ENCODE measurements around the gene KDM4C.
"Not testable (repeated sequence)": the region's sequence is repeated elsewhere in the genome, so short reads cannot be mapped to it uniquely, and the experiment has no call there.

Gene KDM4C

DNA sequence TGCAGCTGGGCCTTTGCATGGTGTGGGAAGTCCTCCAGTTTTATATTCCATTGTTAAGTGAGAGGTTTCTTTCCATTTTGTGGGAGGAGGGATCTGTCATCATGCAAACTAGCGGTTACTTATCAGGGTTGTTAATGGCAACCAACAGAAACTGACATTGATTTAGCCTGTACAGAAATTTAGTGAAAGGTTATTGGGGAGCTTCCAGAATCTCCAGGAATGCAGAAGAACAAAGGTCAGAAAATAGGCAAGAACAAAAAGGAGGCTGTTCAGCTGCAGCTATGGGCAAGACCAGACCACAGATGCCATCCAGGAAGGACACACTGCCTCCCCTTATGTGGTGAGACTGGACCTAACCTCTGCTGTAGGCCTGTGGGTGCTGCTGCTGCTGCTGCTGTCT, 395.8 kb downstream of the KDM4C start:
- in situ Hi-C loops (cut with MboI; ENCODE audit: low sequenced_read_pairs), result no loop called here

- in situ Hi-C loops (cut with MboI; ENCODE audit: low sequenced_read_pairs), result no loop called here
Observed at GRCh38 chr9:7154003-7154619, 396.3 kb downstream of the KDM4C start.

DNA sequence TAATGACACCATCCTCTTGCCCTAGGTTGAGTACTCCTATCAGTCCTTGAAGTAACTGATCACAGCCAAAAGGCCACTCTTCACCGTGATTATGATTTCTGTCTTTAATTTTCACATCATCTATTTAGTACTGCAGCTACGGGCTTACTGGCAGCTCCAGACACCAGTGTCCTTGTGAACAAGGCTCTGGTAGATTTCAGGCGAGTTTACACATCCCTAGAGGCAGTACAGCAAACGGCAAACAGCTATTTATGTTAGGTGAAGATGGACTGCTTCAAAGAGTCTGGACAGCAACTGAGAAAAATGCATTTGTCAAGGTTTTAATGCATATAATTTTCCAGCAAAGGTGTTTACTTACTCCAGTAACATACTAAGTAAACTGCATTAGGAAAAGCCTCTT, 396.9 kb downstream of the KDM4C start:
- in situ Hi-C loops (cut with MboI; ENCODE audit: low sequenced_read_pairs), result no loop called here

- in situ Hi-C loops (cut with MboI; ENCODE audit: low sequenced_read_pairs), result no loop called here
Observed at GRCh38 chr9:7161469-7161868, 403.7 kb downstream of the KDM4C start.

GRCh38 chr9:7163932-7164331, 406.2 kb downstream of the KDM4C start:
- in situ Hi-C loops (cut with MboI; ENCODE audit: low sequenced_read_pairs), result no loop called here

DNA sequence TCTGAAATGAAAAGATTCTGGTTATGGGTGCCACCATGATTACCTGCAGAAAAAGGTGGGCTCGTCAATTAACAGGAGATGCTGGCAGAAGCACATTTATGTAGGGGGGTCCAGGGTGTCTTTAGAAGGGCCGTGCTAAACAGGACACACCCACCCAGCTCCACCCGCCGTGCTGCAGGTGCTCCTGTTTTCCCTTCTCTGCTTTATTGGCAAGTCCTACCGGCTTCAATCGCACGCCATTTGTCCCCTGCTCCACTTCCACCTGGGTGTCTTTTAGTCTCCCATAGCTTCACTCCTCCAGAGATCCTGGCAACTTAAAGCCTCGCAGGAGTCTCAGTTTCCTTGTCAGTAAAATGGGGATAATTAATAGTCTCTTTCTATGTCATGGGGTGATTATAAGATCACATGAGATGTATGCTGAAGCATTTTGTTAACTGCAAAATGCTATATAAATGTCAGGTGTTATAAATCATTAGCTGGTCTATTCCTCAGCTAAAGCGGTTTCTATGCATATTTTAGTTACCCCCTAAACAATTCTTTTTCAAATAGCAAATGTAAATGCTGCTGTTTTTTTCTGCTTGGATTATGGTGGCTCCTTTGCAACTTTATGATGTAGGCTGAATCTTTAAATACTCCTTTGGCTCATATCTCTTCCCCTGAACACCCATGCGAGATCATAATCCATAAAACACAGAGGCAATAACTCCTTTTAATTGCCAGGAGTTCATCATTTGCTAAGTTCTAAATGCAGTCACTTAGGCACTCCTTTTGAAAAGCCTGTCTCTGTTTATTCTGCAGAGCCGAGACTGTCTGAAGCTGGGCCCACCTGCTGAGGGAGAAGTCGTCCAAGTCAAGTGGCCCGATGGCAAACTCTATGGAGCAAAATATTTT, 406.9 kb downstream of the KDM4C start:
- in situ Hi-C loops (cut with MboI; ENCODE audit: low sequenced_read_pairs), result no loop called here

DNA sequence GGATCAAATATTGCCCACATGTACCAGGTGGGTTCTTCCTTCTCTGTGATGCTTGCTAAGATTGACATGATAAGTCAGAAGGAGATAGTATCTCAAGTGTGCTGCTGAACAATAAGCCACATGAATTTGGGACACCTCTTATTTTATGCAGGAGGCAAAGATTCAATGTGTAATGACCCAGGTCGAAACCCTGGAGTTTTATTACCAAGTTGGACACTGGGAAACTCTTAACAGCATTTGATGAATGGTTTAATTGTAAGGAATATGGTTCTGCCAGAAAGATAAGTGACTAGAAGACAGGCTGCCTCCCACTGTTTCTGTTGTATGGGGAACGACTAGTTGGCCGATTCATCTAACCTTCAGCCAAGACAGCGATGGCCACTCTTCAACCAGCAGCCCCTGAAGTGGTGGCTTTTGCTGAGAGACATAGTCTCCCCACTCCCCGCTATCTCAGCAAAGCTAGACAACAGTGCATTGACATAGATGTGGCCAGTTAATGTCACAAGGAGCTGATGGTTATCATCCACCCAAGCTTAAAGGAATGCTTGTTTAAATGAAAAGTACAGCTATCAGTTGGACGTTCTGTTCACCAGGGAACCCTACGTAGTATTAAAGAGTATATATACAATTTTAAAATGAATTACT, 407.7 kb downstream of the KDM4C start:
- in situ Hi-C loops (cut with MboI; ENCODE audit: low sequenced_read_pairs), result no loop called here

GRCh38 chr9:7166074-7166473, 408.3 kb downstream of the KDM4C start:
- in situ Hi-C loops (cut with MboI; ENCODE audit: low sequenced_read_pairs), result no loop called here

DNA sequence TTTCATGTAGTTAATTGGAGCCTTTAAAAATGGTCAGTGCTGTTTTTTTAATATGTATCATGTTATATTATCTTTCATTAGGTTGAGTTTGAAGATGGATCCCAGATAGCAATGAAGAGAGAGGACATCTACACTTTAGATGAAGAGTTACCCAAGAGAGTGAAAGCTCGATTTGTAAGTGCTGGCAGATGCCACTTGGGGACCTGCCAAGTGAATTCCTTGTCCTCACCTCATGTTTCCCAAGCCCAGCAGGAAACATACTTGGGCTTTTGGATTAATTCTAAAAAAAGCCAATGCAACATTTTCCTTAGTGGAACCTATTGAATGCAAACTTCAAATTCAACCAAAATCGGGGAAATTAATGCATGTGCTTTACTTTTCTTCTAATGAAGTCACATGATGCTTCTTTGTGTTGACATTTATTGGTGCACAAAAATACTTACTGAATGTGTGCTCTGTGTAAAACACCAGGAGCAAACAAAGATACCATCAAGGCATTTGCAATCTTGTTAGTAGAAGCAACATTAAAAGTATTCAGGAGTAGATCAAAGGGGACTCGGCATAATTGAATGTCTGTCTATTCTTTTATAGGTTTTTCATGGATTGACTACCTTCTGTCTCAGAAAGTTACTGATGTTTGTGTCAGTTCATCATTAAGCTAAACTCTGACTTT, 412.1 kb downstream of the KDM4C start:
- in situ Hi-C loops (cut with MboI; ENCODE audit: low sequenced_read_pairs), result no loop called here

GRCh38 chr9:7171396-7172153, 413.8 kb downstream of the KDM4C start:
- in situ Hi-C loops (cut with MboI; ENCODE audit: low sequenced_read_pairs), result no loop called here

- in situ Hi-C loops (cut with MboI; ENCODE audit: low sequenced_read_pairs), result no loop called here
Observed at GRCh38 chr9:7172154-7173115, 414.7 kb downstream of the KDM4C start.

DNA sequence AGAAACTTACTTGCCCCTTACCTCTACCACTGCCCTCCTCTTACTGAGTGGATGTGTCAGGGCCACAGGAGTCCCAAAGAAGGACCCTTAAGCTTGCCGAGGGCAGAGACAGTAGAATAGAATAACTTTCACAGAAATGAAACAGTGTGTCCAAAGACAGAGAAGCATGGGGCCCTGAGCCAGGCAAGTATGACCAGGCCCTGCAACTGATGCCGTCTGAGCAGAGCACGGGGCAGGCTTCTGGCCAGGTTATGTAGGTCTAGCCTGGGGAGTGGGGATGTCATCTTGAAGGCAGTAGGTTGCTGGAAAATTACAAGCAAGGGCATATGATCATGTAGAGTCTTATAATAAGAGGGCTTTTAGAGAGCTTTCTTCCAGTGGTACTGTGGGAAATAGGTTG, 415.4 kb downstream of the KDM4C start:
- in situ Hi-C loops (cut with MboI; ENCODE audit: low sequenced_read_pairs), result no loop called here

DNA sequence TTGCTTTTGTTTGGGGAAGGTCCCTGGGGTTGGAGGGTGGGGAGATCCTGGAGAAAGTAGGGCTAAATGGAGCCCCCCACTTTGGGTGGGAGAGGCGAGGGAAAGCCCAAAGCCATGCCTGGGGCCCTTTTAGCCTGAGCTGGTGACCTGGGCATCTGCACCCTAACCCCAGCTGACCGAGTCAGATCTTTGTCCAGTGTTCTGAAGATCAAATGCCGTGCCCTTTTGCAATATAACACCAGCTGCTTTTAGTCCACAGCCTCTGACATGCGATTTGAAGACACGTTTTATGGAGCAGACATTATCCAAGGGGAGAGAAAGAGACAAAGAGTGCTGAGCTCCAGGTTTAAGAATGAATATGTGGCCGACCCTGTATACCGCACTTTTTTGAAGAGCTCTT, 416.5 kb downstream of the KDM4C start:
- in situ Hi-C loops (cut with MboI; ENCODE audit: low sequenced_read_pairs), result no loop called here

DNA sequence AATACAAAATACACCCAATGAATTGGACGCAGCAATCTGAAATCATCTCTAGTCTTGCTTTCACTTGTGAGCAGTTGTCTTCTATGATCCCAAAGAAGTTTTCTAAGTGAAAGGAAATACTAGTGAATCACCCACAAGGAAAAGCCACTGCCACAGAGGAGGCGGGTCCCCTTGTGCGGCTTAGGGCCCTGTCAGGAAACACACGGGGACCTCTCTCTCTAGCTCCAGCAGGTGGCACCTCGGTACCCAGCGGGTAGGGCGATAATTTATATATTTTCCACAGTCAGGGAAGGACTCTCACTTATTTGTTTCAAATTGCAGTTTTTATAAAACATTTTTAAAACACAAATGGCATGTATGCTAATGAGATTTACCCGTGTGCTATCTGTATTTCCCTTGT, 417.1 kb downstream of the KDM4C start:
- in situ Hi-C loops (cut with MboI; ENCODE audit: low sequenced_read_pairs), result no loop called here

GRCh38 chr9:7176561-7176960, 418.8 kb downstream of the KDM4C start:
- in situ Hi-C loops (cut with MboI; ENCODE audit: low sequenced_read_pairs), result no loop called here

DNA sequence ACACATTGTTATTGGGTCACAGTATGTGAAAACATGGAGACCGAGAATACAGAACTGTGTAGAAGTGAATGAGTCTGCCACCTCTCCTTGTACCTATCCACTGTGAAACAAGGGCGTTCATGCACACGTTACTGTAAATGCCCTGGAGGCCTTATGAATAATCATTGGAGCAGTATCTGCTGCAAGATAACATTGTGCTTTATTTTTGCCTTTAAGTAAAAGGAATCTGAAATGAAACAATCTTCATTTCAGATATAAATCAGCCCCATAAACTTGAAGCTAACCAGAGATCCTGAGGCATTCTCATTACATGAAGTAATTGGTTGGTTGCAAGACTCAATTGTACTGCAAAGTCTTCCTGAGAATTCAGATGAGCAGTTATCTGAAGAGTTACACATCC, 419.6 kb downstream of the KDM4C start:
- in situ Hi-C loops (cut with MboI; ENCODE audit: low sequenced_read_pairs), result no loop called here

DNA sequence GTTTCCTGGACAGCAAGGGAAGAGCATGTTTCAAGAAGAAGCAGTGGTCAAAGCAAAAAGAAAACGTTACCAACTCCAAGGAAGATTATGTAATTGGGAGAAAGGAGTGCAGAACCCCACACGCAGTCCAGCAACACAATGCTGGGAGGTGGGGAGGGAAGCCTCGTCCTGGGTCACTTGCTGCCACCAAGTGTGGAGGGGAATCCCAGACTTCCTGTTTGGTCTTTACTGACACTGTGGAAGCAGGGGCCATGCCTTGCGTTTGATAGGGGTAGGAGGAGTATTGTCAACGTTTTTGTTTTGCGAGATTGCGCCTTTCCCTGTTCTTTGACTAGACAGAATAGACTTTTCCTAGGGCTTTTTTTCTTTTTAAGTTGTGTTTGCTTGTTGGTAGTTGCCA, 421.0 kb downstream of the KDM4C start:
- in situ Hi-C loops (cut with MboI; ENCODE audit: low sequenced_read_pairs), result no loop called here

DNA sequence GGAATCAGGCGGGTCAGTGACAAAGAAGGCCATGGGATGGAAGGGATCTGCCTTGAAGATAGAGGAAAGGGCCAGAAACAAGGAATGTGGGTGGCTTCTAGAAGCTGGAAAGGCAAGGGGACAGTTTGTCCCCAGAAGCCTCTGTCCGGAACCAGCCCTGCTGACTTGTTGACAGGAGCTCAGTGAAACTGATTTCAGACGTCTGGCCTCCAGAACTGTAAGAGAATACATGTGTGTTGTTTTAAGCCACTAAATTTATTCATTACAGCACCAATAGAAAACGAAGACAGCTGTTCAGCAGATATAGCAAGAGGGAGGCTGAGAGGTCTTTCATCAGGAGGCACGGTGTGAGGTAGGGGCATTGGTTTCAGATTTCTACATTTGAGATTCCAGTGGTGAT, 422.5 kb downstream of the KDM4C start:
- in situ Hi-C loops (cut with MboI; ENCODE audit: low sequenced_read_pairs), result no loop called here

DNA sequence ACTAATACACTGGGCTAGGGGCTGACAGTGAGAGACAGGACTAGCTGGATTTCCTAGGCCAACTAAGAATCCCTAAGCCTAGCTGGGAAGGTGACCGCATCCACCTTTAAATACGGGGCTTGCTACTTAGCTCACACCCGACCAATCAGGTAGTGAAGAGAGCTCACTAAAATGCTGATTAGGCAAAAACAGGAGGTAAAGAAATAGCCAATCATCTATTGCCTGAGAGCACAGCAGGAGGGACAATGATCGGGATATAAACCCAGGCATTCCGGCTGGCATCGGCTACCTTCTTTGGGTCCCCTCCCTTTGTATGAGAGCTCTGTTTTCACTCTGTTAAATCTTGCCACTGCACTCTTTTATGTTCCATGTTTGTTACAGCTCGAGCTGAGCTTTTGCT, 425.4 kb downstream of the KDM4C start:
- in situ Hi-C loops (cut with MboI; ENCODE audit: low sequenced_read_pairs), result not testable (repeated sequence)

GRCh38 chr9:7185612-7186011, 427.8 kb downstream of the KDM4C start:
- in situ Hi-C loops (cut with MboI; ENCODE audit: low sequenced_read_pairs), result no loop called here
